Cardiac muscle cell (in vitro differentiated cells and primary cell): ENCODE results near the gene CELF5. TPM values are rescaled to one million over a fixed set of nuclear protein-coding genes. Genes with fewer than 3 reads are reported as not detected.
A peak's percentile ranks its signal among the peaks of the same experiment; 100 is the strongest.

Experiments
- DNase-seq, 2 donors: peaks; one replicate each; pipeline versions ENCODE4 v3.0.0 to v3.0.0-alpha.2; 2010 to 2017; ENCODE audit warnings: low read depth in 1 of 2, low spot score in 1 of 2
- H3K27ac ChIP-seq: fragments of 200-600 bp; sonication (generic); 2 replicates; pipeline ENCODE4 v1.5.1; 2016
- H3K27me3 ChIP-seq: fragments of 200-600 bp; sonication (generic); 2 replicates; pipeline ENCODE4 v1.6.0; 2016; ENCODE audit warnings: control low read depth
- H3K36me3 ChIP-seq: fragments of 200-600 bp; sonication (generic); 2 replicates; pipeline ENCODE4 v1.5.1; 2016; ENCODE audit warnings: control low read depth
- H3K4me1 ChIP-seq: fragments of 200-600 bp; sonication (generic); 2 replicates; pipeline ENCODE4 v1.8.1; 2017; ENCODE audit warnings: low read depth, mild to moderate bottlenecking, mixed run types
- H3K4me3 ChIP-seq: fragments of 200-600 bp; sonication (generic); 2 replicates; pipeline ENCODE4 v1.5.1; 2016; ENCODE audit warnings: mild to moderate bottlenecking
- H3K9me3 ChIP-seq: fragments of 200-600 bp; sonication (generic); 2 replicates; pipeline ENCODE4 v1.5.1; 2017; ENCODE audit warnings: low read depth, mild to moderate bottlenecking, control low read depth
- polyA plus RNA-seq: library from polyadenylated mRNA; unstranded; fragments of >200 nt; fragmentation: Nextera tagmentation; extraction: Ambion mirVana; gene quantifications from 2 replicates; pipeline ENCODE4 v1.2.1, GENCODE V29; 2016
- total RNA-seq: library from RNA; depleted of rRNA; stranded (reverse); fragments of >200 nt; gene quantifications from 2 replicates; pipeline ENCODE4 v1.2.3, GENCODE V29; 2016
- TF ChIP-seq, protein P1 (sequence below): IDR thresholded peaks from 2 replicates; pipeline ENCODE4 v1.5.1; 2012; ENCODE audit warnings: low read depth, mild to moderate bottlenecking, low read length

The CELF5 gene
- total and polyA plus RNA-seq, 2 experiments from 2014 or later = 4.5 to 8.4 TPM

DNA sequence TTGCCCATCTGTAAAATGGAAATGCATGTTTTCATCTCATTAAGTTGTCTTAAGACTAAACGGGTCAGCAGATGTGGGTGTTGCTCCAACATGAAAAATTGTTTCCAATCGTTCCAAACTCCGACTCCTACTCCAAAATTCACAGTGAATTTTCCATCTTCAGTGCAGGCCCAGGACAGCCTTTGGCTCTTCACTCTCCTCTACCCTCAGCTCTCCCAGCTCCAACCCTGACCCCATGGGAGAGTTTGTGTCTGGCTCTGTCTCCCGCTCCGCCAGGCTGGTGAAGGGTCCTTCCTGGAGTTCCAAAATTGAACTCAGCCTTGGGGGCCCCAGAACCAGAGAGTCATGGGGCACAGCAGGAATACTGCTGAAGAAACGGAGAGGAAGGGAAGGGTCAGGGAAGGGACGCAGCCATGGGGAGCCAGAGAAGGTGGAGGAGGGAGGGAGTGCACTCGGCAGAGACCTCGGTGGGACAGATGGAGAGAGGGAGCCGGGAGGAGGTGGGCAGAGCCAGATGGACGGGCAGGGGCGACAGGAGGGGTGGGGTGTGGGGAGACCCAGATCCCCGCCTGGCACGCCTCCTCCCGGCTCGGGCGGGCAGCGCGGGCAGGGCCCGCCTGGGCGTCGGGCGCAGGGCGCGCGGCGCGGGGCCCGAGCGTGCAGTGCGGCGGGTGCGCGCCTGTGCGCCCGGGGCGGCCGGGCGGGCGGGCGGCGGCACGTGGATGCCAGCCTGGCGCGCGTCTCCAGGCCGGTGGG lies 45.6 kb downstream of the CELF5 start:
- H3K27ac ChIP-seq = no peak overlapping the region
- H3K36me3 ChIP-seq = no peaks in the 10 kb centered on the region
- peaks cover 38% of the 10 kb centered on the region for H3K27me3 ChIP-seq
- H3K4me1 ChIP-seq = no peaks in the 10 kb centered on the region
- TF ChIP-seq, protein P1, sequence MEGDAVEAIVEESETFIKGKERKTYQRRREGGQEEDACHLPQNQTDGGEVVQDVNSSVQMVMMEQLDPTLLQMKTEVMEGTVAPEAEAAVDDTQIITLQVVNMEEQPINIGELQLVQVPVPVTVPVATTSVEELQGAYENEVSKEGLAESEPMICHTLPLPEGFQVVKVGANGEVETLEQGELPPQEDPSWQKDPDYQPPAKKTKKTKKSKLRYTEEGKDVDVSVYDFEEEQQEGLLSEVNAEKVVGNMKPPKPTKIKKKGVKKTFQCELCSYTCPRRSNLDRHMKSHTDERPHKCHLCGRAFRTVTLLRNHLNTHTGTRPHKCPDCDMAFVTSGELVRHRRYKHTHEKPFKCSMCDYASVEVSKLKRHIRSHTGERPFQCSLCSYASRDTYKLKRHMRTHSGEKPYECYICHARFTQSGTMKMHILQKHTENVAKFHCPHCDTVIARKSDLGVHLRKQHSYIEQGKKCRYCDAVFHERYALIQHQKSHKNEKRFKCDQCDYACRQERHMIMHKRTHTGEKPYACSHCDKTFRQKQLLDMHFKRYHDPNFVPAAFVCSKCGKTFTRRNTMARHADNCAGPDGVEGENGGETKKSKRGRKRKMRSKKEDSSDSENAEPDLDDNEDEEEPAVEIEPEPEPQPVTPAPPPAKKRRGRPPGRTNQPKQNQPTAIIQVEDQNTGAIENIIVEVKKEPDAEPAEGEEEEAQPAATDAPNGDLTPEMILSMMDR = no peak
- H3K4me3 ChIP-seq = no peak overlapping the region
- DNase-seq = no peak
- H3K9me3 ChIP-seq = no peaks in the 10 kb centered on the region

DNA sequence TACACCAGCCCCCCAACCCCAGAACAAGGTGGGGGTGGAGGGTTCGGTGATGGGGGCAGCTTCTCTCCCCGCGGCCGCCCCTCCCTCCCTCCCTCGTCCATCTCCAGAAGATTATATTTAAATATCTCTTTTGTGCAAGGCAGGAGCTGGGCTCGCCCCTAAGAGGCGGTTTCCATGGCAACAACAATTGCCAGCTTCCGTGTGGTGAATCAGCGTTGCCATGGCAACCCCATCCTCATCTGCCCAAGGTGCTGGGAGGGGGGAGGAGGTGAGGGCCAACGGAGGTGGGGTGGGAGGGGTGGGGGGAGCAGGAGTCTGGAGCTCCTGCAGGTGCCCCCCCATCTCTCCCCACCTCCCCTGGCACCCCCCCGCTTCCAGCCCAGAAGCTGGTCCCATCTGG lies 46.4 kb downstream of the CELF5 start:
- Histone ChIP-seq H3K4me1 (no peaks in the 10 kb centered on the region), H3K4me3 (no peak overlapping the region)

DNA sequence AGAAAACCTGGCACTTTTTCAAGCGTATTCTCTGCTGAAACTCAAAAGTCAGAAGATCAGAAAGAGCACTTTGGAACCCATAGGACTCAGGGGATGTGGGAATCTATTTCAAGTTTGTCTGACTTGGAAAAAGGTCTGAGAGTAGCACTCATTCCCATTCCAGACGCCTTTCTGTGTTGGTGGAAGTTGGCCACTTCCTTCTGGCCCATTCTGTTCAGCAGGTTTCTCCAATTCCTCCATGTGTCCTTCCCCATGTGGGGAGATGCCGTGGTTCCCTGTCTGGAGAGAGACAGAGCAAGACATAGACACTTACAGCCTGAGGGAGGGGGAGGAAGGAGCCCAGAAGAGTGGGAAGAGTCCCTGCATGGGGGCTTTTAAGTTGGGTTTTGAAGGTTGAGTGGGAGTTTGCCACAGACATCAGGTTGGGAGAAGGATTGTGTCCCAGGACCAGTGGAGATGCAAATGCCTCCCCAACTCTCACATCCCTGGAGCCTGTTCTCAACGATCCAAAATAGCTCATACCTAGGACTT lies 48.0 kb downstream of the CELF5 start:
- H3K9me3 ChIP-seq = no peaks in the 10 kb centered on the region
- H3K36me3 ChIP-seq = no peaks in the 10 kb centered on the region
- no peak for DNase-seq
- H3K4me1 ChIP-seq = no peaks in the 10 kb centered on the region
- H3K27me3 ChIP-seq = peaks cover 39% of the 10 kb centered on the region
- H3K27ac ChIP-seq = no peak overlapping the region
- no peak overlapping the region for H3K4me3 ChIP-seq
- TF ChIP-seq, protein P1 = no peak

More for the DNA sequence above, 46.4 kb downstream of the CELF5 start:
- TF ChIP-seq, protein P1 = no peak
- no peaks in the 10 kb centered on the region for H3K9me3 ChIP-seq
- no peaks in the 10 kb centered on the region for H3K36me3 ChIP-seq
- peak; percentile 23 to 55 for DNase-seq
- peaks cover 39% of the 10 kb centered on the region for H3K27me3 ChIP-seq
- H3K27ac ChIP-seq = no peak overlapping the region

DNA sequence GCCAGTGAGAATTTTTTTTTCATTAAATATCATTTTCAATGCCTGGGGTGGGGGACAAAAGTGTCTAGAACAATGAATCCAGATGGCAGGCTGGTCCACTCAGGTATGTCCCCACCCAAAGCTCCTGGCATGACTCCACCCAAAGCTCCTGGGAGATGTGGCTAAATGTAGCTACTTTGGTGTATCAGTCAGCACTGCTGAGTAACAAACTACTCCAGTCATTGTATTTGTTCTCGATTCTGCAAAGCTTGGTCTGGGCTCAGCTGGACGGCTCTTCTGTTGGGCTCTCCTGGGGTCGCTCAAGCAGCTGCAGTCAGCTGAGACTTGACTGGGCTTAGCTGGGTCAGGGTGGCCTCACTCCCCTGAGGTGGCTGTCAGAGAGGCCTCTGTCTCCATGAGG lies 48.5 kb downstream of the CELF5 start:
- no peaks in the 10 kb centered on the region for H3K9me3 ChIP-seq
- no peaks in the 10 kb centered on the region for H3K4me1 ChIP-seq
- H3K36me3 ChIP-seq = no peaks in the 10 kb centered on the region
- H3K4me3 ChIP-seq = no peak overlapping the region
- no peak for DNase-seq
- TF ChIP-seq, protein P1 = no peak
- H3K27ac ChIP-seq = no peak overlapping the region
- peaks cover 39% of the 10 kb centered on the region for H3K27me3 ChIP-seq

DNA sequence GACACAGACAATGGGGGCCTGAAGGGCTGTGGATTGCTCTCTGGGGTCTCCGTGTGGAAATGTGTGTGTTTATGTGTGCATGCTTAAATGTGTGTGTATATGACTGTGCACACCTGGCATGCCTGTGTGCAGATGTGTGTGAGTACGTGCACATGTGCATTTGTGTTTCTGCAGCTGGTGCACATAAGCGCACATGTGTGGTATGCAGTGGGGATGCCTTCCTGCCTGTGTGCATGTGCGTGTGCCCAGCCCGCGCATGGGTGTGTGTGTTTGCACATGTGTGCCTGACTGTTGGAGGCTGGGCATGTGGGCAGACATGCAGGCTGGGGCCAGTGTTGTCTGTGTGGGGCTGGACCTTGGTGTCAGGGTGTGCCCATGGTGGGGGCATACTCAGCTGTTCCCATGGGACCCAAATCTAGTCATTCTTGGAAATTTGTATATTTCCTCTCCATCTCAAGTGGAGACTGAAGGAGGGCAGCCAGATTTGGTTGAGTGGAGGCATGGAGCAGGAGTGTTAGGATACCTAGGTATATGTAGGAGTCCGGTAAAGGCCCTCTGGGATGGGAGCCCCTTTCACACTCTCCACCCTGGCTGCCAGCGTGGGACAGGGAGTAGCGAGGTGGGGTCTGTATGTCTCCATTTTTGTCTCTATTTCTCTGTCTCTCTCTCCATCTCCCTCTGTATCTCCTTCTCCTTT lies 49.9 kb downstream of the CELF5 start:
- peaks cover 32% of the 10 kb centered on the region for H3K27me3 ChIP-seq
- H3K9me3 ChIP-seq = no peaks in the 10 kb centered on the region
- H3K4me1 ChIP-seq = no peaks in the 10 kb centered on the region
- DNase-seq = no peak
- H3K36me3 ChIP-seq = no peaks in the 10 kb centered on the region
- TF ChIP-seq, protein P1 = no peak
- H3K27ac ChIP-seq = no peak overlapping the region
- no peak overlapping the region for H3K4me3 ChIP-seq
